ENCODE measurements around the gene FAHD1. TPM values are rescaled to one million over a fixed set of nuclear protein-coding genes. Genes with fewer than 3 reads are reported as not detected.

FAHD1 gene
- total RNA-seq, 4 donors from 2014 or later = 25.4 to 42.0 (median 30.8) TPM

- TF ChIP-seq CTCF (IDR thresholded peaks at IDR 0.05; ENCODE audit: low read depth) = no peak
Measured at GRCh38 chr16:1820096-1820945, 6.7 kb upstream of the FAHD1 start.

- TF ChIP-seq CTCF (IDR thresholded peaks at IDR 0.05; ENCODE audit: low read depth) = no peak
Measured at GRCh38 chr16:1820946-1821290, 6.1 kb upstream of the FAHD1 start.

GRCh38 chr16:1821861-1822611 lies 5.0 kb upstream of the FAHD1 start:
- no peak for TF ChIP-seq CTCF (IDR thresholded peaks at IDR 0.05; ENCODE audit: low read depth)

GRCh38 chr16:1822801-1823200 lies 4.2 kb upstream of the FAHD1 start:
- no peak for TF ChIP-seq CTCF (IDR thresholded peaks at IDR 0.05; ENCODE audit: low read depth)

- TF ChIP-seq CTCF (IDR thresholded peaks at IDR 0.05; ENCODE audit: low read depth) = no peak
Measured at GRCh38 chr16:1823821-1824220, 3.2 kb upstream of the FAHD1 start.

GRCh38 chr16:1825381-1825863 lies 1.6 kb upstream of the FAHD1 start:
- no peak for TF ChIP-seq CTCF (IDR thresholded peaks at IDR 0.05; ENCODE audit: low read depth)

Data from subcutaneous adipose tissue (tissue), 4 donors.